AG04450 (cell line): ENCODE results near the gene TAT. TPM values are rescaled to one million over a fixed set of nuclear protein-coding genes. Genes with fewer than 3 reads are reported as not detected.
A peak's percentile ranks its signal among the peaks of the same experiment; 100 is the strongest.

Experiments used
- CTCF ChIA-PET: fragments of 300-600, 350-600 bp; formaldehyde crosslinking; extraction: SDS; loops from one replicate; lab custom pipeline; 2022; ENCODE audit warnings: antibody characterized with exemption, inconsistent platforms; lab: Charles Lee
- POLR2A ChIA-PET: fragments of 350-600 bp; formaldehyde crosslinking; extraction: SDS; loops from one replicate; lab custom pipeline; 2021; ENCODE audit warnings: antibody characterized with exemption, inconsistent platforms; lab: Yijun Ruan, JAX
- DNase-seq: peaks from one replicate; pipeline ENCODE4 v3.0.0-alpha.2; 2011; ENCODE audit warnings: low read depth, low spot score
- H3K27ac ChIP-seq: one replicate; pipeline ENCODE4 v1.5.1; 2012; ENCODE audit warnings: low read depth, low read length, control low read depth
- H3K27me3 ChIP-seq: one replicate; pipeline ENCODE4 v1.6.0; 2012; ENCODE audit warnings: low read length; ENCODE audit not compliant: control insufficient read depth, insufficient read depth
- H3K4me3 ChIP-seq: 2 replicates; pipeline ENCODE4 v1.5.1; 2011; ENCODE audit warnings: mild to moderate bottlenecking, low read depth, low read length, control low read depth
- H3K9me3 ChIP-seq: 2 replicates; pipeline ENCODE4 v1.5.1; 2012; ENCODE audit warnings: low read length; ENCODE audit not compliant: control insufficient read depth, insufficient read depth
- CTCF ChIP-seq: IDR thresholded peaks from 2 replicates; pipeline ENCODE4 v1.5.1; 2011; ENCODE audit warnings: low read depth, low read length, control low read depth, inconsistent platforms
- polyA plus RNA-seq: library from polyadenylated mRNA; depleted of rRNA; stranded (reverse); fragments of >200 nt; gene quantifications from 2 replicates; pipeline ENCODE4 v1.2.3, GENCODE V29; 2011

TAT gene
- polyA plus RNA-seq, 1 experiment = not detected

- no peak overlapping the region for H3K4me3 ChIP-seq
- peak; percentile 65 for TF ChIP-seq CTCF
- POLR2A ChIA-PET = no interaction called here
- H3K9me3 ChIP-seq = no peaks in the 10 kb centered on the region
- H3K27ac ChIP-seq = no peak overlapping the region
- peak; percentile 8 for DNase-seq
- H3K27me3 ChIP-seq = no peaks in the 10 kb centered on the region
- CTCF ChIA-PET = interaction anchor here (0.6 to 2.9 kb wide), 5 partner anchors 9 to 124 kb away, joined by 4 to 18 read pairs (median 5); no protein-coding TSS in a partner anchor
Measured at GRCh38 chr16:71537643-71538042, 39.2 kb downstream of the TAT start.

GRCh38 chr16:71536752-71537499 lies 40.0 kb downstream of the TAT start:
- H3K27ac ChIP-seq = no peak overlapping the region
- no peaks in the 10 kb centered on the region for H3K9me3 ChIP-seq
- ChIA-PET CTCF (interaction anchor here (0.6 to 2.9 kb wide), 3 partner anchors 8 to 123 kb away, joined by 3 to 18 read pairs (median 4); no protein-coding TSS in a partner anchor), POLR2A (no interaction called here)
- no peak for DNase-seq
- H3K4me3 ChIP-seq = no peak overlapping the region
- TF ChIP-seq CTCF = no peak
- H3K27me3 ChIP-seq = no peaks in the 10 kb centered on the region

DNA sequence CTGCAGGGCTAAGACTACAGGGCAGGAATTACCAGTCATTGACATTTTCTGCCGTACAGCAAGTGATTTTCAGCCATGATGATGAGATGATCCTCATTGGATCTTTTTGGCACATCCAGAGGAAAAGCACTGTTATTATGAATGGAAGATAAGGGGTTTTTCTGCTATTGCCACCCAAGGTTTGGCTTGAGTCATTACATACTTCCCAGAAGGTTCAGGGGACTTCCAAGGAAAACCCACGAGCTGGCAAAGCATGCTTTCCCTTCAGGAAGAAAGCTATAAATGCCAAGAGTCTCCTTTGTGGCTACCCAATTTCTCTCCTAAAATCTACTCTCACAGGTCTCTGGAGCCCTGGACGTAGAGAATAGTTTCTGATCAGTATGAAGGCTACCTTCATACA lies 44.5 kb downstream of the TAT start:
- POLR2A ChIA-PET = no interaction called here
- no peak for DNase-seq
- no peak overlapping the region for H3K27ac ChIP-seq
- no peak for TF ChIP-seq CTCF
- H3K4me3 ChIP-seq = no peak overlapping the region
- CTCF ChIA-PET = interaction anchor here (0.9 to 1.2 kb wide), 3 partner anchors 10 to 119 kb away, joined by 3 to 5 read pairs (median 3); no protein-coding TSS in a partner anchor
- no peaks in the 10 kb centered on the region for H3K9me3 ChIP-seq
- no peaks in the 10 kb centered on the region for H3K27me3 ChIP-seq

DNA sequence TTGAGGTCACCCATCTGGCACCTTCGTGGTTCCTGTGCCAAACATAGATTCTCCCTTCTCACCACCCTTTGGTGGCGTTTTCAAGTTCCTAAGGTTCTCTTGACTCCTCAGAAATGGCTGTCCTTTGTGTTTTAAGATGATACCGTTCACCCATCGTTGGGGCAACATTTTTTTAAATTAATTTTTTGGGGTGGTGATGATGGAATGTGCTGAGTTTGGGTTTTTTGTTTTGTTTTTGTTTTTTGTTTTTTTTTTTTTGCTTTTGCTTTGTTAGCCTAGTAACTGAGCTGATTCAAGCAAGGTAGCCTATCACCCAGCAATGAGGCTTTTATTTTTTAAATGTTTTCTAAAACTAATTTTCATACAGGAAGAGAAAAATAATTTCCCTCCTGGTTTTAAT lies 48.0 kb downstream of the TAT start:
- Histone ChIP-seq H3K27ac (no peak overlapping the region), H3K9me3 (no peaks in the 10 kb centered on the region), H3K27me3 (no peaks in the 10 kb centered on the region), H3K4me3 (no peak overlapping the region)
- DNase-seq = no peak
- CTCF ChIA-PET = interaction anchor here (0.6 to 0.7 kb wide), 3 partner anchors 9 to 65 kb away, joined by 3 to 4 read pairs (median 3); no protein-coding TSS in a partner anchor
- TF ChIP-seq CTCF = no peak
- POLR2A ChIA-PET = interaction anchor here (0.6 kb wide), 1 partner anchor 45 kb away, joined by 3 read pairs; no protein-coding TSS in a partner anchor

DNA sequence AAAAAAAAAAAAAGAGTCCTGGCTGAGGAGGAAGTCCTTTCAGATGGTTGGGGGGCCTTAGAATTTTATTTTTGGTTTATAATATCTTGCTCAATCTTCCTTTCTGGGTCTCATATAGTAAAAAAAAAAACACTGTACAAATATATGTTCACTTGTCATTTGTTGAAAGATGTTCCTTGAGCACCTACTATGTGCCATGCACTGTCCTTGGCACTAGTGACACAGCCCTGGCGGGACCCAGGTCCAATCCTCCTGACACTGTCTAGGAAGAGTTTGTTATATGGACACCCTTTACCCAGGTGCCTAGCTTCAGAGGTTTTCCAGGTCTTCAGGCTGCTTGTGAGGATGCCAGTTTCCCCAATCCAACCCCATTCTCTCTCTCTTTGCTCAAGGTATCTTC lies 48.6 kb downstream of the TAT start:
- Histone ChIP-seq H3K27ac (no peak overlapping the region), H3K27me3 (no peaks in the 10 kb centered on the region), H3K9me3 (no peaks in the 10 kb centered on the region), H3K4me3 (no peak overlapping the region)
- ChIA-PET POLR2A (no interaction called here), CTCF (interaction anchor here (0.7 kb wide), 1 partner anchor 37 kb away, joined by 4 read pairs; no protein-coding TSS in a partner anchor)
- TF ChIP-seq CTCF = no peak
- DNase-seq = no peak
